CD14-positive monocyte (primary cell): ENCODE measurements around the gene TECPR2. TPM values are rescaled to one million over a fixed set of nuclear protein-coding genes. Genes with fewer than 3 reads are reported as not detected.

Experiments
- DNase-seq, 3 donors: peaks; one replicate each; pipeline ENCODE4 v3.0.0-alpha.2; 2011 to 2022
- H2AFZ ChIP-seq: 2 replicates; pipeline ENCODE4 v1.6.0; 2012; ENCODE audit warnings: mild to moderate bottlenecking, low read depth, low read length, inconsistent platforms; ENCODE audit not compliant: insufficient read depth, poor library complexity, severe bottlenecking
- H3K27ac ChIP-seq, 2 donors: 1 replicate in 1 of 2; 2 replicates in 1 of 2; pipeline ENCODE4 v1.5.1; 2012 to 2013; ENCODE audit warnings: low read length in 2 of 2, control low read depth in 1 of 2, inconsistent platforms in 1 of 2, low read depth in 1 of 2, mild to moderate bottlenecking in 1 of 2
- H3K27me3 ChIP-seq, 2 donors: one replicate each; pipeline versions ENCODE4 v1.6.0 to v1.6.1; 2011 to 2013; ENCODE audit warnings: low read length in 2 of 2; ENCODE audit not compliant: control insufficient read depth in 2 of 2, insufficient read depth in 2 of 2
- H3K36me3 ChIP-seq, 2 donors: replicated peaks in 1 of 2; 1 replicate in 1 of 2; 2 replicates in 1 of 2; pipeline versions ENCODE4 v1.5.1 to v1.6.1; 2012 to 2013; ENCODE audit warnings: low read length in 2 of 2, control low read depth in 1 of 2, inconsistent platforms in 1 of 2, mild to moderate bottlenecking in 1 of 2; ENCODE audit not compliant: insufficient read depth in 2 of 2, control insufficient read depth in 1 of 2
- H3K4me1 ChIP-seq, 2 donors: 1 replicate in 1 of 2; 2 replicates in 1 of 2; pipeline versions ENCODE4 v1.5.1 to v1.6.1; 2012 to 2013; ENCODE audit warnings: low read length in 2 of 2, control low read depth in 1 of 2, inconsistent platforms in 1 of 2, mild to moderate bottlenecking in 1 of 2, moderate library complexity in 1 of 2; ENCODE audit not compliant: insufficient read depth in 2 of 2, control insufficient read depth in 1 of 2
- H3K4me2 ChIP-seq: replicated peaks from 2 replicates; pipeline ENCODE3; 2012; ENCODE audit warnings: low read length, moderate library complexity, mild to moderate bottlenecking; ENCODE audit not compliant: poor library complexity, severe bottlenecking; ENCODE audit errors: extremely low read depth
- H3K4me3 ChIP-seq, 3 experiments: fragments of 200-600 bp in 1 of 3; sonication (generic) in 1 of 3; replicated peaks in 1 of 3; 1 replicate in 2 of 3; 2 replicates in 1 of 3; pipeline ENCODE4 v1.5.1; 2011 to 2013; ENCODE audit warnings: low read length in 3 of 3, mild to moderate bottlenecking in 3 of 3, control low read depth in 2 of 3, low read depth in 2 of 3, inconsistent platforms in 1 of 3, moderate library complexity in 1 of 3
- H3K79me2 ChIP-seq: 2 replicates; pipeline ENCODE4 v1.6.0; 2012; ENCODE audit warnings: mild to moderate bottlenecking, control low read depth, inconsistent platforms, low read length, moderate library complexity; ENCODE audit not compliant: insufficient read depth
- H3K9ac ChIP-seq: 2 replicates; pipeline ENCODE4 v1.6.0; 2017; ENCODE audit warnings: low read length, mild to moderate bottlenecking; ENCODE audit not compliant: insufficient read depth, poor library complexity, severe bottlenecking
- H3K9me3 ChIP-seq, 2 donors: replicated peaks in 1 of 2; 1 replicate in 1 of 2; 2 replicates in 1 of 2; pipeline versions ENCODE4 v1.5.1 to v1.6.1; 2012 to 2013; ENCODE audit warnings: low read length in 2 of 2, control low read depth in 1 of 2; ENCODE audit not compliant: control insufficient read depth in 1 of 2, insufficient read depth in 1 of 2
- H4K20me1 ChIP-seq: 2 replicates; pipeline ENCODE4 v1.6.0; 2012; ENCODE audit warnings: mild to moderate bottlenecking, low read length, control low read depth, moderate library complexity; ENCODE audit not compliant: insufficient read depth
- H3K27ac Mint-ChIP-seq, 7 donors: one replicate each; pipeline ENCODE4 v1.8.0; 2020; ENCODE audit warnings: mild to moderate bottlenecking in 7 of 7, mixed read lengths in 7 of 7, moderate library complexity in 6 of 7, inconsistent platforms in 2 of 7
- H3K27me3 Mint-ChIP-seq, 3 donors: one replicate each; pipeline ENCODE4 v1.8.0; 2021 to 2022; ENCODE audit warnings: low read depth in 3 of 3, mild to moderate bottlenecking in 3 of 3, mixed read lengths in 3 of 3, moderate library complexity in 3 of 3, inconsistent platforms in 1 of 3
- H3K36me3 Mint-ChIP-seq, 2 donors: one replicate each; pipeline ENCODE4 v1.8.0; 2020; ENCODE audit warnings: mixed read lengths in 2 of 2, inconsistent platforms in 1 of 2, mild to moderate bottlenecking in 1 of 2
- H3K4me1 Mint-ChIP-seq: one replicate; pipeline ENCODE4 v1.8.0; 2020; ENCODE audit warnings: mild to moderate bottlenecking, mixed read lengths
- H3K4me3 Mint-ChIP-seq, 2 donors: one replicate each; pipeline ENCODE4 v1.8.0; 2020; ENCODE audit warnings: mild to moderate bottlenecking in 2 of 2, mixed read lengths in 2 of 2, moderate library complexity in 1 of 2
- H3K9me3 Mint-ChIP-seq, 7 donors: one replicate each; pipeline ENCODE4 v1.8.0; 2020 to 2022; ENCODE audit warnings: mixed read lengths in 7 of 7, mild to moderate bottlenecking in 6 of 7, moderate library complexity in 6 of 7, inconsistent platforms in 2 of 7
- WGBS: methylation state at CpG from one replicate; pipeline ENCODE4 v1.1.5; 2013; ENCODE audit warnings: missing lambda C conversion rate; ENCODE audit not compliant: insufficient coverage; 5-methylcytosine and 5-hydroxymethylcytosine counted together
- intact Hi-C, 2 donors: fragments of 100-400 bp; cut with micrococcal nuclease; formaldehyde crosslinking; loops; one replicate each; pipeline versions ENCODE4 v1.15.0 to v1.15.1; 2023
- polyA plus RNA-seq, 3 donors: library from polyadenylated mRNA; depleted of rRNA in 1 of 3; unstranded in 2 of 3; stranded (reverse) in 1 of 3; fragments of 300-500 nt in 2 of 3; fragments of >200 nt in 1 of 3; fragmentation: Illumina TruSeq in 2 of 3; gene quantifications; 1 replicate in 2 of 3; 2 replicates in 1 of 3; pipeline ENCODE4 v1.2.3, GENCODE V29; 2012 to 2021
- TF ChIP-seq, protein P1 (sequence below): fragments of 200-600 bp; IDR thresholded peaks from one replicate; pipeline ENCODE4 v1.8.0; 2022; ENCODE audit warnings: antibody characterized with exemption, mild to moderate bottlenecking

Gene TECPR2
- polyA plus RNA-seq, 3 donors: 2.8 to 10.4 (median 6.4) TPM

DNA sequence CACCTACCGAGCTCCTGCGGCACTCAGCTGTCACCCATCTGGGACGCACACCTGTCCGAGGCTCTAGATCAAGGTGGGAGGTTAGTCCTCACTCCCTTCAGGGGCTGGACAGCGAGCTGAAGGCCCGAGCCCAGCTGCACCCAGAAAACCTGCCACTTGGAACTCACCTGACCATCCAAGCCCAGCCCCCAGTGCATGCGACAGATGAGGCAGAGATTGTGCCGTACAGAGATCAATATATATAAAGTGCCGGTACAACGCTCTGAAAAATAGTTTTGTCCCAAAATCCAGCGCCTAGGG, 143.8 kb downstream of the TECPR2 start:
- Mint-ChIP-seq H3K27me3 (peaks cover 0 to 9% (median 4%) of the 10 kb centered on the region in 3 donors), H3K9me3 (peaks cover 0 to 3% (median 2%) of the 10 kb centered on the region in 7 donors), H3K4me1 (peaks cover 23% of the 10 kb centered on the region), H3K27ac (peak overlapping the region in 1 of 7 donors; percentile 68), H3K4me3 (no peak overlapping the region), H3K36me3 (peaks cover 2 to 10% of the 10 kb centered on the region in 2 donors)
- no peaks in the 10 kb centered on the region for H4K20me1 ChIP-seq
- no peaks in the 10 kb centered on the region for H3K36me3 ChIP-seq
- intact Hi-C loops: loop anchor here in 1 of 2 donors (10.0 kb wide), 1 partner anchor 142 kb away; the partner anchor contains the start of genes CINP and TECPR2
- over 99% methylated on average over 9 of the region's 11 CpGs for WGBS
- H3K9ac ChIP-seq: no peak overlapping the region
- no peak overlapping the region for H2AFZ ChIP-seq
- DNase-seq: no peak
- H3K4me2 ChIP-seq: no peak overlapping the region
- peaks cover 16 to 19% of the 10 kb centered on the region in 2 donors for H3K4me1 ChIP-seq
- peaks cover 0 to 4% of the 10 kb centered on the region in 2 donors for H3K27me3 ChIP-seq
- TF ChIP-seq, protein P1, sequence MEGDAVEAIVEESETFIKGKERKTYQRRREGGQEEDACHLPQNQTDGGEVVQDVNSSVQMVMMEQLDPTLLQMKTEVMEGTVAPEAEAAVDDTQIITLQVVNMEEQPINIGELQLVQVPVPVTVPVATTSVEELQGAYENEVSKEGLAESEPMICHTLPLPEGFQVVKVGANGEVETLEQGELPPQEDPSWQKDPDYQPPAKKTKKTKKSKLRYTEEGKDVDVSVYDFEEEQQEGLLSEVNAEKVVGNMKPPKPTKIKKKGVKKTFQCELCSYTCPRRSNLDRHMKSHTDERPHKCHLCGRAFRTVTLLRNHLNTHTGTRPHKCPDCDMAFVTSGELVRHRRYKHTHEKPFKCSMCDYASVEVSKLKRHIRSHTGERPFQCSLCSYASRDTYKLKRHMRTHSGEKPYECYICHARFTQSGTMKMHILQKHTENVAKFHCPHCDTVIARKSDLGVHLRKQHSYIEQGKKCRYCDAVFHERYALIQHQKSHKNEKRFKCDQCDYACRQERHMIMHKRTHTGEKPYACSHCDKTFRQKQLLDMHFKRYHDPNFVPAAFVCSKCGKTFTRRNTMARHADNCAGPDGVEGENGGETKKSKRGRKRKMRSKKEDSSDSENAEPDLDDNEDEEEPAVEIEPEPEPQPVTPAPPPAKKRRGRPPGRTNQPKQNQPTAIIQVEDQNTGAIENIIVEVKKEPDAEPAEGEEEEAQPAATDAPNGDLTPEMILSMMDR: no peak
- H3K4me3 ChIP-seq: no peak overlapping the region
- no peak overlapping the region for H3K27ac ChIP-seq
- no peaks in the 10 kb centered on the region for H3K9me3 ChIP-seq
- H3K79me2 ChIP-seq: no peaks in the 10 kb centered on the region

DNA sequence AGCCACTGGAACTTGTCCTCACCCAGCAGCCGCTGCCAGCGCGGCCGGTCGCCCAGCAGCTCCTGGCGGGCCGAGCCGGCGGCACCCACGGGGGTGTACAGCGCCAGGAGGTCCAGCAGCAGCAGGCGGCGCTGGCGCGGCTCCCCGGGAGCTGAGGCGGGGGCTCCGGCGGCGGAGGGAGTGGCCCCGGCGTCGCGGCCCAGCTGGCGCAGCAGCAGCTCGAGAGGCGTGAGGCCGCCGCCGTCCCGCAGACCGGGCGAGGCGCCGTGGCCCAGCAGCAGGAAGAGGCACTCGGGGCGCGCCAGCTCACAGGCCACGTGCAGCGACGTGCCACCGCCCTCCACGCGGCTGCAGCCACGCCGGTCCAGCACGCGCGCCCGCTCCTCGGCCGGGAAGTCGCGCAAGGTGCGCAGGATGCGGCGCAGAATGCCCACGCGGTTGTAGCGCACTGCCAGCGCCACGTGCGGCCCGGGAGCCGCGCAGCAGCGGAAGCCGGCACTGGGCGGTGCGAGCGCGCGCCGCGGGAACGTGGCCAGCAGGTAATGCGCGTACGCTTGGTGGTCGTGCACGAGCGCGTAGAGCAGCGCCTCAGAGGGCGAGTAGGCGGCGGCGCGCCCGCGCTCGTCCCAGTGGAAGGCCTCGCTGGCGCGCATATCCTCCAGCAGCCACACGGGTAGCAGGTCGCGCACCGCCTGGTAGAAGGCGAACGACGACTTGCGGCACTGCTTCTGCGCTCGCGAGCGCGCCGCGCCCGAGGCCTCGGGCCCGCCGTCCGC, 144.5 kb downstream of the TECPR2 start:
- H3K27ac Mint-ChIP-seq: no peak overlapping the region
- Histone ChIP-seq H3K4me1 (peaks cover 16 to 19% of the 10 kb centered on the region in 2 donors), H3K27ac (no peak overlapping the region), H3K9me3 (no peaks in the 10 kb centered on the region), H3K36me3 (no peaks in the 10 kb centered on the region), H3K79me2 (no peaks in the 10 kb centered on the region), H3K4me2 (no peak overlapping the region), H2AFZ (no peak overlapping the region), H3K4me3 (no peak overlapping the region), H3K9ac (no peak overlapping the region), H3K27me3 (peaks cover 0 to 4% of the 10 kb centered on the region in 2 donors), H4K20me1 (no peaks in the 10 kb centered on the region)
- H3K9me3 Mint-ChIP-seq: peaks cover 0 to 3% (median 2%) of the 10 kb centered on the region in 7 donors
- peaks cover 2 to 10% of the 10 kb centered on the region in 2 donors for H3K36me3 Mint-ChIP-seq
- no peak overlapping the region for H3K4me3 Mint-ChIP-seq
- TF ChIP-seq, protein P1: no peak
- no peak for DNase-seq
- peaks cover 0 to 10% (median 4%) of the 10 kb centered on the region in 3 donors for H3K27me3 Mint-ChIP-seq
- intact Hi-C loops: loop anchor here in 1 of 2 donors (10.0 kb wide), 1 partner anchor 142 kb away; the partner anchor contains the start of genes CINP and TECPR2
- 95% methylated on average over 108 of the region's 115 CpGs for WGBS
- peaks cover 23% of the 10 kb centered on the region for H3K4me1 Mint-ChIP-seq
